ENCODE results near the gene NOXA1.
A peak's percentile ranks its signal among the peaks of the same experiment; 100 is the strongest.

NOXA1 gene

GRCh38 chr9:137427454-137428310, 4.5 kb downstream of the NOXA1 start:
- POLR2A ChIA-PET (ENCODE audit: low non-redundant PET): no interaction called here
- DNase-seq (ENCODE audit: low spot score): no peak
- TF ChIP-seq CTCF (conservative IDR thresholded peaks at IDR 0.05; ENCODE audit: low read depth): no peak
- H3K27ac ChIP-seq: peak overlapping the region; percentile 83
- CTCF ChIA-PET: interaction anchor here (0.6 kb wide), 1 partner anchor 17 kb away, joined by 3 read pairs; no protein-coding TSS in a partner anchor

- TF ChIP-seq CTCF (conservative IDR thresholded peaks at IDR 0.05; ENCODE audit: low read depth): no peak
- H3K27ac ChIP-seq: peak overlapping the region; percentile 83
- CTCF ChIA-PET: interaction anchor here (0.6 kb wide), 1 partner anchor 17 kb away, joined by 3 read pairs; no protein-coding TSS in a partner anchor
- POLR2A ChIA-PET (ENCODE audit: low non-redundant PET): no interaction called here
- DNase-seq (ENCODE audit: low spot score): no peak
These were observed 5.1 kb downstream of the NOXA1 start for GRCh38 chr9:137428311-137428630.

GRCh38 chr9:137428841-137429545, 5.8 kb downstream of the NOXA1 start:
- ChIA-PET POLR2A (ENCODE audit: low non-redundant PET) (no interaction called here), CTCF (interaction anchor here (0.6 to 1.4 kb wide), 3 partner anchors 16 to 735 kb away, joined by 3 to 9 read pairs (median 3); no protein-coding TSS in a partner anchor)
- no peak for TF ChIP-seq CTCF (conservative IDR thresholded peaks at IDR 0.05; ENCODE audit: low read depth)
- H3K27ac ChIP-seq: peak overlapping the region; percentile 2; the same call in 1 of the 2 replicates
- DNase-seq (ENCODE audit: low spot score): no peak

- POLR2A ChIA-PET (ENCODE audit: low non-redundant PET): interaction anchor here (0.7 kb wide), 1 partner anchor 219 kb away, joined by 4 read pairs; no protein-coding TSS in a partner anchor
- CTCF ChIA-PET: interaction anchor here (0.6 to 1.4 kb wide), 2 partner anchors 16 to 736 kb away, joined by 3 to 9 read pairs; no protein-coding TSS in a partner anchor
These were observed 6.3 kb downstream of the NOXA1 start for GRCh38 chr9:137429546-137429890.

GRCh38 chr9:137429974-137430722, 7.0 kb downstream of the NOXA1 start:
- CTCF ChIA-PET: interaction anchor here (0.6 to 1.4 kb wide), 2 partner anchors 15 to 736 kb away, joined by 3 to 9 read pairs; no protein-coding TSS in a partner anchor
- 0 out of 2 replicates have a peak overlapping the region, but pooled peaks have one; percentile 4 for H3K27ac ChIP-seq
- TF ChIP-seq CTCF (conservative IDR thresholded peaks at IDR 0.05; ENCODE audit: low read depth): no peak
- DNase-seq (ENCODE audit: low spot score): no peak
- POLR2A ChIA-PET (ENCODE audit: low non-redundant PET): interaction anchor here (0.7 kb wide), 1 partner anchor 218 kb away, joined by 4 read pairs; no protein-coding TSS in a partner anchor

More at GRCh38 chr9:137429546-137429890, 6.3 kb downstream of the NOXA1 start:
- TF ChIP-seq CTCF (conservative IDR thresholded peaks at IDR 0.05; ENCODE audit: low read depth): no peak
- no peak overlapping the region for H3K27ac ChIP-seq
- no peak for DNase-seq (ENCODE audit: low spot score)

All from RWPE1 (cell line).